Epidermal melanocyte (primary cell): ENCODE measurements around the gene C22orf23.
A peak's percentile ranks its signal among the peaks of the same experiment; 100 is the strongest.

Experiments used
- DNase-seq: peaks from one replicate; pipeline ENCODE4 v3.0.0; 2011; ENCODE audit warnings: low spot score; ENCODE audit not compliant: insufficient read length

C22orf23 gene

GRCh38 chr22:37953437-37954179 lies at the start of gene C22orf23, which contains the start of gene POLR2F:
Gene C22orf23 (minus strand): TSS chr22:37953601. CDS start chr22:37953149, 452 bp downstream.
Gene POLR2F (plus strand): TSS chr22:37953699. CDS start chr22:37953788, 89 bp downstream.
- peak; percentile 97 for DNase-seq

DNA sequence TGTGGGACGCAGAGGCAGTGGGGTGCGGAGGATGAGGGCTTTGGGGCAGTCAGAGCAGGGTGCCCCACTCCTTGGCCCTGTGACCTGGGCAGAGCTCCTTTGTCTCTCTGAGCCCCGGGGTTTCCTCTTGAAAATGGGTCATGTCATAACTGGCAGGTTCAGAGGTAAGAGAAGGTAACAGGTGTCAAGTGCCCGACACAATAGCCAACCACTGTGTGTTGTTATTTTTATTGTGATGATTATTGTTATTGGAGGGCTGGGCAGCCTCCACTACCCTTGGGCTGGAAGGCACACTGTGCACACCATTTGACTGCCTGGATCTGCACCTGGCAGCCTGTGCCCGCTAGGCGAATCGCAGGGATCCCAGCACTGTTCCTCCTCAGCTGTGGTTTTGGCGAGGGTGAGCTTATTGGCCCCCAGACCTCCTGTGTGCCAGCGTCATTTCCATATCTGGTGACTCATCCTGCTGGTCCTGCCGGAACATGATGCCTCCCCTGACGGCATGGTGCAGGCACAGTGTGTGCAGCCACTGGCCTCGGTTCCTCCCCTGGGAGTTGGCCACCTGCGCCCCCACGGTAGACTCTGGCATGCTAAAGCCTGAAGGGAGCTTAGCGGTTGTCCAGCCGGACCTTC lies 46.4 kb upstream of the C22orf23 start:
- no peak for DNase-seq

DNA sequence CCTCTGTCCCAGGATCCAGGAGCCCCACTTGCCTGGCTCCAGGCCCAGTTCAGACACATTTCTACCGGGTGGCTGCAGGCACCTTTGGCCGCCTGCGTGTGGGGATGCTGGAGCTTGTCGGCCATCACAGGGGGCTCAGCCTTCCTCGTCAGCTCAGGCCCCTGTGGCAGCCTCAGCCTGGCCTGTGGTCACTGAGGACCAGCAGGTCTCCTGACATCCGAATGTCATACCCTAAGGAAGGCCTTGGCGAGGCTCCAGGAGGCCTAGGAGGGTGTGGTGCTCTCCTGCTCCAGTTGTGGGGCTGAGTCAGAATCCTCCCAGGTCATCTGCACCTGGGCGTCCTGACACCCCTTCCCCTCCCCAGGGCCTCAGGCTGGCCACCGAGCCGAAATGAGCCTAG lies 45.8 kb upstream of the C22orf23 start:
- no peak for DNase-seq

DNA sequence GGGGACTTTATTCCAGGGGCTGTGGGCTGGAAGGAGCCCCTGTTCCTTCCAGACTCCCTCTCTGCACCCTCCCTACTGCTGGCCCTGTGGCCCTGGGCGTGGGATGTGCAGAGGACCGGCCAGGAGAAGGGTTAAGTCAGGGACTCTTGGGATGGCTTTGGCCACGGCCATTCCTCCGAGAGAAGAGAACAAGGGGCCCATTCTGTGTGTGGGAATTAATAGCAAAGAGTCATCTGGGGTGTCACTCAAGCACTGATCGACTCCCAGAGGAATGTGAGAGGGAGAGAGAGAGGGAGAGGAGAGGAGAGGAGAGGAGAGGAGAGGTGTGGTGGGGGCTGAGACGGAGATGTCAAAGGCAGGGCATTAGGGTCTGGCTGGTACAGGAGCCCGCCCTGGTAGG lies 45.1 kb upstream of the C22orf23 start:
- no peak for DNase-seq

GRCh38 chr22:37996515-37997246 lies 43.3 kb upstream of the C22orf23 start:
- no peak for DNase-seq

- DNase-seq, result no peak
These were observed 42.7 kb upstream of the C22orf23 start for GRCh38 chr22:37996079-37996478.

- no peak for DNase-seq
These were observed 42.1 kb upstream of the C22orf23 start for GRCh38 chr22:37995460-37995859.

DNA sequence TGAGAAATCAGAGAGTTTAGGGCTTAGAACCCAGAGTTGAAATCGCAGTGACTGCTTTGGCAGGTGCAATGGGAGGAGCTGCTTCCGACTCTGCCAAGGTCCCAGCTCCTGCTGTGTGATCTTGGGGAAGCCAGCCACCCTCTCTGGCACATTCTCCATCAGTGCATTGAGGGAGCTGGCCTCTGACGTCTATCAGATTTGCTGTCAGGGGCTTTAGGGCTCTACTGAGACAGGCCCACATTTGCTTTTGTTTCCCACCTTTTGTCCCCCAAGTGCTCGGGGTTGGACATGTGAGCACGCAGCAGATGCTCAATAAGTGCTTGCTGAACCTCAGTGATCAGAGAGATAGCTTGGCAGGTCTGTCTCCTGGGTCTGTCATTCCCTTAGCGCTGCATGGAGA lies 41.6 kb upstream of the C22orf23 start:
- no peak for DNase-seq

DNA sequence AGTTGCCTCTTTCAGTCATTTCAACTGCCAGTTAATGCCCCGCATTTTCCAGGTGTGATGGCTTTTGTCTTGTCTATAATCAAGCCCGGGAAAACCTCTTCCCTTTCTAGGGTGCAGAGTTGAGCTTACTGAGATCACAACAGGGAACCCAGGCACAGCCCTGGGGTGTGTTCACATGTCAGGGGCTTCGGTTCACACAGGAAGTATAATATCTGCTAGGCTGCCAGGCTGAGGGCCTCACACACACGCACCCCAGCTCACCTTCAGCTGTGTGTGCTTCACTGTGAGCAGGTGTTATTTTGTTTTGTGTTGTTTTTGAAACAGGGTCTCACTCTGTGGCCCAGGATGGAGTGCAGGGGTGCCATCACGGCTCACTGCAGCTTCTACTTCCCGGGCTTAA lies 40.6 kb upstream of the C22orf23 start:
- DNase-seq, result no peak

DNA sequence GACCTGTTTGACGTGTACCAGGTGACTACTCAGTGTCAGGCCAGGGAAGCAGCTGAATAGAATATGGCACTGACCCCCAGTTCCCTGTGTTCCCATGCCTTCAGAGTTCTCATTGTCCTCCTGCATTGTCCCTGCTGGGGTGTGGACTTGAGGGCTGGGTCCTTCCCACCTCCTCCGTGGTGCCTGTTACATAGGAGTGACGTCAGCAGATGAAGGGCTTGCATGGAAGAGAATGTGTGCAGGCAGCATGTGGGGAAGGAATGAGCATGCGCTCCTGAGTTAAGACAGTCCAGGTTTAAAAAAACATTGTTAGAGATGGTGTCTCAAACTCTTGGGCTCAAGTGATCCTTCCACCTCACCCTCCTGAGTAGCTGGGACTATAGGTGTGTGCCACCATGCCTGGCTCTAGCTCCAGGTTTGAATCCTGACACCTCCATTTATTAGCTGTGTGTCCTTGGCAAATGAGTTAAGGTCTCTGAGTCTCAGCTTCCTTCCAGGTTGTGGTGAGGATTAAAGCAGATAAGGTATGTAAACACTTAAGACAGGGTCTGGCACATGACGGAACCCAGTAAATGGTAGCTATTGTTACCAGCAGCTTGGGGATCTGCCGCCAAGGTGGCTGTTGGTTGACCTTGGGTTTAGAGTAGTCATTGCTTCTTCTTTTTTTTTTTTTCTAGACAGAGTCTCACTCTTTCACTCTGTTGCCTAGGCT lies 38.5 kb upstream of the C22orf23 start:
- no peak for DNase-seq

GRCh38 chr22:37990862-37991261 lies 37.5 kb upstream of the C22orf23 start:
- DNase-seq, result no peak

DNA sequence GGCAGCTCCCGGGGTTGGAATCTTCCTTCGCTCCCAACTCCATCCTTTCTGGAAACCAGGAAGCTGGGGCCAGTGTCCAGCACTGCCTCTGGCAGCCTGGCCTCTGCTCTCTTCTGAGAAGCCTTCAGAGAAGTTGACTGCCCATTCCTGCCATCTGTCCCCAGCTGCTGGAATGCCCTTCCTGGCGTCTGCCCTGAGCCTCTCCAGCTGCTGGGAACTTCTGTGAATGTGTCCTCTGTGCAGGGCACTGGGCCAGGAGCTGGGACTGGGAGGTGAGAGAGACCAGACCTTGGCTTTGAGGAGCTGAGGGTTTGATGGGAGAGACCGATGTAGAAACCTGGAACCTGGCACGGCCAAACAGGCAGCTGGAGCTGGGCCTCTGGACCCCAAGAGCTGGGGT lies 36.9 kb upstream of the C22orf23 start:
- DNase-seq, result no peak

DNA sequence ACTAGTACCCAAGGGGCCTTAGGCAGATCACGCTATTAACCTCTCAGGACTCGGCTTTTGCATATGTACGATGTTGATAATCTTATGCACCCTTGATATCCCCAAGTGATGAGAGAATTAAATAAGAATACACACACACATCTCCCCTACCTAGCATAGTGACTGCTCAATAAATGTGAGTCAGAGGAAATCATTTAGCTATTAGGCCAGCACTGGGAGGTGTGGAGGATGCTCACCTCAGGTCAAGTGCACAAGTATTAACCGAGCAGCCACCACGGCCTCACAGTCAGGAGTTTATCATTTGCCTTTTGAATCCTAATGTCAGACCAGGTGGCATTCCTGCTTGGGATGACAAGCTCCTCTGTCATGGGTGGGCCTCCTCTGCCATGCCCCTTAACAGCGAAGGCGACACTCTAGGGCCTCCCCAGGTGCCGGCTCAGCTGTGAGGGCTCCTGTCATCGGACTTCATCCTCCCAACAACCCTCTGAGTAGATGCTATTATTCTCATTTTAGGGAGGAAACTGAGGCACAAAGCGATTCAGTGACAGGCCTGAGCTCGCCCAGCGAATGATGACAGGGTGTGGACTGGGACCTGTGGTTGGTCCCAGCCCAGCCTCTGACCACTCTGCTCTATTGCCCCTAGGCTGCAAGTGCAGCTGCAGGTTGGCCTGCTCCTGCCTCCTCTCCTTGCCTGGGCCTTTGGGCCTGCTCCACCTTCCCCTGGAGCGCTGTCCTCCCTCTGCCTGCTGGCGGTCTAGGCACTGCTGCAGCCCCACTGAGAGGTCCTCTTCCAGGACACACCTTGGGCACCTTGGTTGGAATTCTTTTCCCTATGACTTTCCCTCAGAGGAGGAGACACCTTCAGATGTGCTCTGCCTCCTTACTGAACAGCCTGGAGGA lies 36.0 kb upstream of the C22orf23 start:
- DNase-seq, result no peak

- DNase-seq, result no peak
These were observed 33.0 kb upstream of the C22orf23 start for GRCh38 chr22:37986371-37986770.

DNA sequence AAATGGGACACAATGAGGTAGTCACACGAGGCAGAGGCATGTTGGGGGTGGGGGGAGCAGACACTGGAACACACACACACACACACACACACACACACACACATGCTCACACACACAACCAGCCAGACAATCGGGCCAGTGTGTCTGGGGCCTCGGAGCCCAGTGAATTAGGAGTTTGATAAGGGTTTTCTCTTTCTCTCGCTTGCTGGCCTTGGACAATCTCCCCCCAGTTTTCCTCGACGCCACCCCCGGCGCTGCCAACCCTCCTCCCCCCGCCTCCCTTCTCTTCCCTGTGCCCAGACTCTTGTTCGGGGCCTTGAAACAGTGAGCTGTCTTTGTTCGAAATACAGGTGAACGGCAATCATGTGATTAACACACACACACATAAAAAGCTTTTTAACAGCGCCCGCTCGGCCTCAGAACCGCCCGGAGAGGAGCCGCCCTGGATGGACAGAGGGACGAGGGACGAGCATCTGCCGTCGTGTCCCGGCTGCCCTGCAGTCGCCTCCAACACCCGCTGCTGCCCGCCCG lies 32.4 kb upstream of the C22orf23 start:
- peak; percentile 78 for DNase-seq

- no peak for DNase-seq
These were observed 31.7 kb upstream of the C22orf23 start for GRCh38 chr22:37985050-37985585.

DNA sequence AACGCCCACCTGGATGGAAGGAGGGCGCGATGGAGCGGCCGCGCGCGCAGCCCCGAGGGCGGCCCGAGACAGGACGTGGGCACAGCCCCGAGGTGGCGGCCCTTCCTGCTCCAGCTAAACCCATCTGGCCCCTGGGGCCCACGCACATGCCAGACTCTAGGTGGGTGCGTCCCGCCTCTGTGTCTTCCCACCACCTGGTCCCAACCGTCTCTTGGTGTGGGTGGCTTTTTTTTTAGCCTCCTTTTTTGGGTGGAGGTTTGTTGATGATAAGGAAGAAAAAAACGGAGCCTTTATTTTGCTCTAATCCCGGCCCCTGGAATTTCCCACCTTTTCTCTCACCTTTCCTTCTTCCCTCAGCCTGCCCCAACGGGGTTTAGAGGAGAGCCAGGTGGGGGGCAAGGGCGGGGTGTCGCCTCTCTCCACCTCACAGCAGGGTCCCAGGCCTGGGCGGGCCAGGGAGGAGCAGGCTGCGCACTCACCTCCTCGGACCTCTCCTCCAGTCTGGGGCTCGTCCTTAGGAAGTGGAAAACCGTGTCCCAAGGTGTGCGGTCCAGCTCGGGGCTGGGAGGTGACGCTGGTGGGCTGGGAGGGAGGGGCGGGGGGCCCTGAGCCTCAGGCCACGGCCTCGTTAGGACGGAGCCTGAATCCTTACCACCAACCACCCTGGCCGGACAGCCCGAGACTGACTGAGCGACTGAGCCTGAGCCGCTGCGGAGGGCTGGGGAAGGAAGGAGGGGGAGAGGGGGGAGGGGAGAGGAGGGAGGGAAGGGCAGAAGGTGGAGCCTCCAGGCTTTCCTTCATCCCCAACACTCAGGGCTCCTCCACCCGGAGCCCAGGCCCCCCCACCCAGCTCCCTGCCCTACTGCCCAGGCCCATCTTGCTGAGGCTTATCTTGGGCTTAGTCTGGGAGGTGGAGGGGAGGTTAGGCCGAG lies 30.7 kb upstream of the C22orf23 start, which contains the start of gene SOX10:
Gene SOX10 (minus strand): TSS at position 696 of the 932 bp plus-strand sequence. CDS start 771 bp downstream, outside the sequence.
- DNase-seq, result peak; percentile 71

GRCh38 chr22:37982938-37983859 lies 29.8 kb upstream of the C22orf23 start:
- no peak for DNase-seq
